ENCODE data around the gene NUCKS1.
"Not testable (repeated sequence)": the region's sequence is repeated elsewhere in the genome, so short reads cannot be mapped to it uniquely, and the experiment has no call there.

NUCKS1 gene

GRCh38 chr1:205729945-205730610 is 19.9 kb downstream of the NUCKS1 start:
- DNase-seq (ENCODE audit: low read depth) = no peak

- no peak for DNase-seq (ENCODE audit: low read depth)
Measured at GRCh38 chr1:205726619-205727125, 23.3 kb downstream of the NUCKS1 start.

GRCh38 chr1:205725514-205725913 is 24.5 kb downstream of the NUCKS1 start:
- DNase-seq (ENCODE audit: low read depth) = no peak

- DNase-seq (ENCODE audit: low read depth) = not testable (repeated sequence)
Measured at GRCh38 chr1:205720740-205721139, 29.2 kb downstream of the NUCKS1 start.

- no peak for DNase-seq (ENCODE audit: low read depth)
Measured at GRCh38 chr1:205719762-205720161, 30.2 kb downstream of the NUCKS1 start.

- DNase-seq (ENCODE audit: low read depth) = no peak
Measured at GRCh38 chr1:205719015-205719414, 31.0 kb downstream of the NUCKS1 start.

- DNase-seq (ENCODE audit: low read depth) = no peak
Measured at GRCh38 chr1:205716371-205717132, 33.4 kb downstream of the NUCKS1 start.

GRCh38 chr1:205715628-205716027 is 34.4 kb downstream of the NUCKS1 start:
- DNase-seq (ENCODE audit: low read depth) = no peak

- no peak for DNase-seq (ENCODE audit: low read depth)
Measured at GRCh38 chr1:205714906-205715246, 35.1 kb downstream of the NUCKS1 start.

- DNase-seq (ENCODE audit: low read depth) = peak; percentile 31
Measured at GRCh38 chr1:205714190-205714905, 35.6 kb downstream of the NUCKS1 start.

- DNase-seq (ENCODE audit: low read depth) = peak; percentile 20
Measured at GRCh38 chr1:205711105-205712048, 38.6 kb downstream of the NUCKS1 start.

- DNase-seq (ENCODE audit: low read depth) = no peak
Measured at GRCh38 chr1:205710201-205711062, 39.5 kb downstream of the NUCKS1 start.

- no peak for DNase-seq (ENCODE audit: low read depth)
Measured at GRCh38 chr1:205709640-205710039, 40.3 kb downstream of the NUCKS1 start.

- DNase-seq (ENCODE audit: low read depth) = peak; percentile 27
Measured at GRCh38 chr1:205709059-205709398, 41.0 kb downstream of the NUCKS1 start.

GRCh38 chr1:205706601-205707502 is 43.1 kb downstream of the NUCKS1 start:
- DNase-seq (ENCODE audit: low read depth) = no peak

GRCh38 chr1:205704903-205705302 is 45.1 kb downstream of the NUCKS1 start:
- DNase-seq (ENCODE audit: low read depth) = no peak

- DNase-seq (ENCODE audit: low read depth) = no peak
Measured at GRCh38 chr1:205703072-205703471, 46.9 kb downstream of the NUCKS1 start.

- DNase-seq (ENCODE audit: low read depth) = no peak
Measured at GRCh38 chr1:205701891-205702290, 48.1 kb downstream of the NUCKS1 start.

- DNase-seq (ENCODE audit: low read depth) = no peak
Measured at GRCh38 chr1:205701420-205701819, 48.6 kb downstream of the NUCKS1 start.
